HEK293T (cell line): Measurements from ENCODE around the gene TMEM151A.

Experiments
- CTCF ChIA-PET: fragments of 350-600 bp; formaldehyde crosslinking; extraction: SDS; loops from one replicate; lab custom pipeline; 2021; ENCODE audit warnings: antibody characterized with exemption, inconsistent platforms; lab: Yijun Ruan, JAX
- POLR2A ChIA-PET: fragments of 350-600 bp; formaldehyde crosslinking; extraction: SDS; loops from one replicate; lab custom pipeline; 2020; ENCODE audit warnings: antibody characterized with exemption, inconsistent platforms; lab: Yijun Ruan, JAX
- DNase-seq: peaks from one replicate; pipeline ENCODE4 v3.0.0; 2012; ENCODE audit warnings: mixed read lengths; ENCODE audit errors: extremely low spot score
- ARNT ChIP-seq: fragments of 450-650 bp; IDR thresholded peaks from 2 replicates; pipeline ENCODE4 v1.6.1; 2017; ENCODE audit warnings: mild to moderate bottlenecking
- BHLHE40 ChIP-seq: fragments of 450-650 bp; IDR thresholded peaks from 2 replicates; pipeline ENCODE4 v1.6.1; 2016; ENCODE audit warnings: mild to moderate bottlenecking, moderate library complexity, borderline replicate concordance
- CTBP1 ChIP-seq: fragments of 450-650 bp; IDR thresholded peaks from 2 replicates; pipeline ENCODE4 v1.6.1; 2016; ENCODE audit warnings: borderline replicate concordance
- ELF4 ChIP-seq: fragments of 450-650 bp; IDR thresholded peaks from 2 replicates; pipeline ENCODE4 v1.6.1; 2017; ENCODE audit warnings: antibody characterized with exemption
- FOXA1 ChIP-seq: fragments of 450-650 bp; IDR thresholded peaks from 2 replicates; pipeline ENCODE4 v1.6.1; 2016; ENCODE audit warnings: mild to moderate bottlenecking
- FOXK2 ChIP-seq: fragments of 450-650 bp; IDR thresholded peaks from 2 replicates; pipeline ENCODE4 v1.6.1; 2016; ENCODE audit warnings: mild to moderate bottlenecking
- FOXM1 ChIP-seq: fragments of 450-650 bp; IDR thresholded peaks from 2 replicates; pipeline ENCODE4 v1.6.1; 2017; ENCODE audit warnings: mild to moderate bottlenecking, borderline replicate concordance
- HDGF ChIP-seq: fragments of 450-650 bp; IDR thresholded peaks from 2 replicates; pipeline ENCODE4 v1.6.1; 2017; ENCODE audit warnings: antibody characterized with exemption, borderline replicate concordance
- L3MBTL2 ChIP-seq: fragments of 450-650 bp; conservative IDR thresholded peaks from 2 replicates; pipeline ENCODE4 v1.6.1; 2016; ENCODE audit warnings: mild to moderate bottlenecking
- LEF1 ChIP-seq: fragments of 450-650 bp; IDR thresholded peaks from 2 replicates; pipeline ENCODE4 v1.6.1; 2017; ENCODE audit warnings: mild to moderate bottlenecking, borderline replicate concordance
- NFRKB ChIP-seq: fragments of 450-650 bp; IDR thresholded peaks from 2 replicates; pipeline ENCODE4 v1.6.1; 2016; ENCODE audit warnings: mild to moderate bottlenecking, moderate library complexity
- PKNOX1 ChIP-seq: fragments of 450-650 bp; IDR thresholded peaks from 2 replicates; pipeline ENCODE4 v1.6.1; 2016
- SP1 ChIP-seq: fragments of 450-650 bp; IDR thresholded peaks from 2 replicates; pipeline ENCODE4 v1.6.1; 2017
- SUZ12 ChIP-seq: fragments of 450-650 bp; IDR thresholded peaks from 2 replicates; pipeline ENCODE4 v1.6.1; 2016; ENCODE audit warnings: mild to moderate bottlenecking
- TARDBP ChIP-seq: fragments of 450-650 bp; IDR thresholded peaks from 2 replicates; pipeline ENCODE4 v1.6.1; 2016
- ZNF384 ChIP-seq: fragments of 450-650 bp; IDR thresholded peaks from 2 replicates; pipeline ENCODE4 v1.6.1; 2016

Gene TMEM151A

GRCh38 chr11:66266378-66267038 is 25.2 kb upstream of the TMEM151A start:
- no peak for DNase-seq
- TF ChIP-seq ARNT: no peak
- TF ChIP-seq FOXA1: no peak
- no peak for TF ChIP-seq L3MBTL2
- TF ChIP-seq SUZ12: no peak
- TF ChIP-seq NFRKB: no peak
- no peak for TF ChIP-seq HDGF
- TF ChIP-seq ELF4: no peak
- no peak for TF ChIP-seq FOXK2
- TF ChIP-seq CTBP1: no peak
- ChIA-PET POLR2A (interaction anchor here (1.1 to 3.6 kb wide), 2 partner anchors 23 to 44 kb away, joined by 4 to 15 read pairs; partner anchors contain the start of gene YIF1A), CTCF (interaction anchor here (1.7 kb wide), 1 partner anchor 12 kb away, joined by 4 read pairs; no protein-coding TSS in a partner anchor)

- DNase-seq: no peak
- POLR2A ChIA-PET: interaction anchor here (0.6 to 3.6 kb wide), 11 partner anchors 10 to 147 kb away, joined by 3 to 24 read pairs (median 4); partner anchors contain the start of genes CNIH2 and YIF1A
- TF ChIP-seq HDGF (no peak), CTBP1 (no peak), SUZ12 (no peak), PKNOX1 (no peak), SP1 (no peak), FOXM1 (no peak), LEF1 (no peak), TARDBP (no peak), FOXK2 (no peak), ARNT (no peak), NFRKB (no peak), ZNF384 (no peak), FOXA1 (no peak), L3MBTL2 (no peak), ELF4 (no peak), BHLHE40 (no peak)
- CTCF ChIA-PET: interaction anchor here (0.8 to 1.7 kb wide), 4 partner anchors 13 to 379 kb away, joined by 3 to 4 read pairs (median 4); partner anchors contain the start of gene FIBP
Measured at GRCh38 chr11:66267039-66267378, 24.7 kb upstream of the TMEM151A start.

- TF ChIP-seq PKNOX1 (no peak), BHLHE40 (no peak), ELF4 (no peak), SP1 (no peak), FOXA1 (no peak), ZNF384 (no peak), FOXM1 (no peak), HDGF (no peak), L3MBTL2 (no peak), ARNT (no peak), TARDBP (no peak), NFRKB (no peak), LEF1 (no peak), FOXK2 (no peak), SUZ12 (no peak)
- ChIA-PET POLR2A (interaction anchor here (0.6 to 3.6 kb wide), 13 partner anchors 9 to 148 kb away, joined by 3 to 24 read pairs (median 4); partner anchors contain the start of genes BRMS1, CNIH2 and YIF1A), CTCF (interaction anchor here (0.5 to 1.7 kb wide), 6 partner anchors 13 to 379 kb away, joined by 3 to 4 read pairs (median 4); partner anchors contain the start of gene FIBP)
- peak; percentile 86 for DNase-seq
Measured at GRCh38 chr11:66267379-66268243, 24.1 kb upstream of the TMEM151A start.

- POLR2A ChIA-PET: interaction anchor here (1.0 to 3.6 kb wide), 10 partner anchors 8 to 149 kb away, joined by 3 to 24 read pairs (median 4); partner anchors contain the start of genes BRMS1, CNIH2 and YIF1A
- CTCF ChIA-PET: interaction anchor here (0.5 to 1.6 kb wide), 3 partner anchors 14 to 60 kb away, joined by 4 read pairs; no protein-coding TSS in a partner anchor
- no peak for TF ChIP-seq NFRKB
- no peak for TF ChIP-seq SP1
- TF ChIP-seq CTBP1: no peak
- TF ChIP-seq SUZ12: no peak
- no peak for TF ChIP-seq PKNOX1
- TF ChIP-seq LEF1: no peak
- no peak for TF ChIP-seq L3MBTL2
- TF ChIP-seq FOXA1: no peak
- no peak; the same call in 1 of the 2 replicates for TF ChIP-seq ELF4
- TF ChIP-seq ZNF384: no peak
- TF ChIP-seq ARNT: no peak
- no peak for TF ChIP-seq FOXM1
- no peak for TF ChIP-seq BHLHE40
- TF ChIP-seq HDGF: no peak
- no peak for TF ChIP-seq TARDBP
- peak; percentile 99 for DNase-seq
Measured at GRCh38 chr11:66268244-66268951, 23.3 kb upstream of the TMEM151A start, which contains the start of gene RAB1B. TSS of gene RAB1B (plus strand) at chr11:66268639. CDS start at chr11:66268680, 41 bp downstream.
